HG03135 (cell line): ENCODE measurements around the gene NCAPD2.
"Not testable (repeated sequence)": the region's sequence is repeated elsewhere in the genome, so short reads cannot be mapped to it uniquely, and the experiment has no call there.

Experiments used
- ATAC-seq: cut with Tn5 transposase; IDR thresholded peaks from one replicate; pipeline ENCODE4 v1.9.1; 2021; ENCODE audit warnings: mild to moderate bottlenecking, moderate library complexity; ENCODE audit not compliant: unreplicated experiment

The NCAPD2 gene

DNA sequence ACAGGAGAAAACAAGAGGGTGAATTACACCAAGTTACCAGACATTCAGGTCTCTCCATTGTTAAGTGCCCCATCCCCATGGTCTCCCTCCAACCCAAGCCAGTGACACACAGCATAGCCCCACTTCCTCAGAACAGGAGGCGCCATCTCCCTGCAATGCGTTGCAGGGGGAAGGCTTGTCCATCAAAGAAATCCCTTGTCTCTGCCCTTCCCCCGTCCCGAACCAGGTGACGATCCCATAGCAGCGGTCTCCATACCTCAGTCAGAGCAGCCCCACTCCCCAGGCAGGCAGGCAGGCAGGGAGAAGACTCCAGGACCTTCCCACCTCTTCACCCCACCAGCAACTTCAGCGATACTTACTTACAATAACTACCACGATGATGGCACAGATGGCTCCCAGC is 29.4 kb upstream of the NCAPD2 start:
- ATAC-seq: no peak

DNA sequence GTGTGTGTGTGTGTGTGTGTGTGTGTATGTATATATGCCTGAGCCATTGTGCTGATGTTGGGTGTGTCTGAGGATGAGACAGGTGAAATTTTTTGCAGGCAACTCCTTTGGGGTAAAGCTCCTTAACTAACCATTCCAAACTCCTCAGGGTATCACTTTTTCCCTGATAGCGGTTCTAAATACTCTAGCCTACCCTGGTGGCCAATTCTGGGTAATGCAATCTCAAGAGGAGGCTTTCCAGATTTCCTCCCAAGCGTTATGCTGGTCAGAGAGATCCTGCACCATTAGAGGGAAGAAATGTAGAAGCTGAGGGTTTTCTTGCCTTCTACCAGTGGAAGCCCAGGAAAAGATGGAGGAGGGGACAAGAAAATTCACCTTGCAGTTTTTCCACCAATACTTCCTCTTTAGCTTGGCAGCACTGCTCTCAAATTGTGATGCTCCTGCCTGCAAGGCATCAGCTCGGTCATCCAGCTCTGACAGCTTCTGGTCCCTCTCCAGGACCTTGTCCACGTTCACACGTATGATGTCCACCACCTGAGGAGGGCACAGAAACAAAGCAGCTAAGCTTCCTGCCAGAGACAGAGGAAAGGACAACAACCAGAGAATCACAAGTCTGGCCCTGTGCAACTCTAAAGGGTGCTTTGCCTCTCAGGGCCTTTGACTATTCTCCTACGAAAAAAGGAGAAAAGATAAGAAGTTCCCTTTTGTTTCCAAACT is 28.3 kb upstream of the NCAPD2 start:
- no peak for ATAC-seq

GRCh38 chr12:6466184-6466573 is 27.7 kb upstream of the NCAPD2 start:
- no peak for ATAC-seq

DNA sequence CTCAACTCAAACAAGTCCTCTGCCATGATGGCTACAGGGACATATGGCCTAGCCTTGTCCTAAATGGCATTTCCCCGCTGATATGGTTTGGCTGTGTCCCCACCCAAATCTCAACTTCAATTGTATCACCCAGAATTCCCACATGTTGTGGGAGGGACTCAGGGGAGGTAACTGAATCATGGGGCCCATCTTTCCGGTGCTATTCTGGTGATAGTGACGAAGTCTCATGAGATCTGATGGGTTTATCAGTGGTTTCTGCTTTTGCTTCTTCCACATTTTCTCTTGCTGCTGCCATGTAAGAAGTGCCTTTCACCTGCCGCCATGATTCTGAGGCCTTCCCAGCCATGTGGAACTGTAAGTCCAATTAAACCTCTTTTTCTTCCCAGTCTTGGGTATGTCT is 27.2 kb upstream of the NCAPD2 start:
- not testable (repeated sequence) for ATAC-seq

DNA sequence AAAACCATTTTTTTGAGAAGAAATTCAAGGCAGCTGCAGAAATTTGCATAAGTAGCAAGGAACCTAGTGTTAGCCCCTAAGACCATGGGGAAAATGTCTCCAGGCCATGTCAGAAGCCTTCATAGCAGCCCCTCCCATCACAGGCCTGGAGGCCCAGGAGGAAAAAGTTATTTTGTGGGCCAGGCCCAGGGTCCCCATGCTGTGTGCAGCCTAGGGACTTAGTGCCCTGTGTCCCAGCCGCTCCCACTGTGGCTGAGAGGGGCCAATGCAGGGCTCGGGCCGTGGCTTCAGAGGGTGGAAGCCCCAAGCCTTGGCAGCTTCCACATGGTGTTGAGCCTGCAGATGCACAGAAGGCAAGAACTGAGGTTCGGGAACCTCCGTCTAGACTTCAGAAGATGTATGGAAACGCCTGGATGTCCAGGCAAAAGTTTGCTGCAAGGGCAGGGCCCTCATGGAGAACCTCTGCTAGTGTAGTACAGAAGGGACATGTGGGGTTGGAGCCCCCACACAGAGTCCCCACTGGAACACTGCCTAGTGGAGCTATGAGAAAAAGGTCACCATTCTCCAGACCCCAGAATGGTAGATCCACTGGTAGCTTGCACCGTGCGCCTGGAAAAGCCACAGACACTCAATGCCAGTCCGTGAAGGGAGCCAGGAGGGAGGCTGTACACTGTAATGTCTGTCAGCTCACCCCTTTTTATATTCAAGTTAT is 26.2 kb upstream of the NCAPD2 start:
- not testable (repeated sequence) for ATAC-seq

DNA sequence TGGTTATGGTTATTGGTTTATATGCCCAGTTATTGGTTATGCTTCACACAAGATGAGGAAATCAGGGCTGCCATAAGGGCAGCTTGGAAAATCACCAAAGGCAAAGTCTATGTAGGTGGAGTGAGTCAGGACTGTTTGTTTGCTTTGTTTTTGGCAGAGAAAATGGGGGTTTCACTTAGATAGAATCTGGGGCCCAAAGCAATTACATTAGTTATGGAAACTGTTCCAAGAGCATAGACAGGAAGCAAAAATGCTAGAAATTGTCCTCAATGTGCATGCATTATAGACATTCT is 25.7 kb upstream of the NCAPD2 start:
- ATAC-seq: no peak

DNA sequence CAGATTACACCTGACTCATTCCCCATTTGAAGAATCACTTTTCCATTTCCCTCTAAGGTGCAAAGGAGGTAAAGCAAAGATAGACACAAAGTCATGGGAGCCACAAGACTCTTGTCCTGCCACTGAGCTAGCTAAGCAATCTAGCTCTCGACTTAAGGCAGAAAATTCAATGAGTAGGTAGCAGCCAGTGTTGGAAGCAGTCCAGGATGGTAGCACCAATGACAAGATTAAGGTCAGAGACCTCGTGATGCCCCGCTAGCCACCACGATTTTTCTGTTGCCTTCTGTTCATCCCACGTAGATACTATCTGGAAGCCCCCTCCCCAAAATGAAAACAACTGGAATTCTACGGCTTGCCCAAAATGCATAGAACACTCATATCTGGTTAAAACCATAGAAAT is 24.8 kb upstream of the NCAPD2 start:
- no peak for ATAC-seq

DNA sequence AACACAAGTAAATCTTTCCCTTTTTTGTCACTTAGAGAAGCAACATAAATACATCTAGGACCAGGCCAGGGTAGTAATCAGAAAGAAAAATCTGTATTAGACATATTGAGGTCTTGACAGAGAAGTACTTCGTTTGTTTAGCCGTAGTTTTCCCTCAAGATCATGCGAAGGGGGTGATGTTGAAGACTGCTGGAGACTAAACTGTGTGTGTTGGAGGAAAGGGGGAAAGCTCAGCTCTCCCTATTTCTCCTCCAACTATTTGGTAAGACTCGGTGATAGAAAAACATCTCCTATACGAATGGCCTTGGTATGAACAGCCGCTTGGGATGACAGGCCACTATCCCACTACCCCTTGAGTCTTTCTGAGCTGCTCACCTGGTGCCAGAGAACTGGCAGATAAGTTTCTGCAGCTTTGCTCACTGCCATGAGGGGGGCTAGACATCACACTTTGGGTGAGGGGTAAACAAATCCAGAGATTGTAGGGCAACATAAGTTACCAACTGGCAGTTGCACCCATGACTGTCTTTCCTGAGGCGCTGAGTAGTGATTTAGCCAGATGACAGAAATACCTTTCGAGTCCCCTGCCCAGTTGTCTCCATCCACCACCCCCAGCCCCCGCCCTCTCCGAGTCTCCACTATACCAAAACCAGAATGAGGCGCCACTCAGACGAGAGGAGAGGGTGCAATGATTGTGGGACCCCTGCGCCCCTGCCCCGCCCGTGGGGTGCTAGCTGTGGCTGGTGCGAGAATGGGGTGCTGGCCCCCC is 24.1 kb upstream of the NCAPD2 start:
- ATAC-seq: no peak

DNA sequence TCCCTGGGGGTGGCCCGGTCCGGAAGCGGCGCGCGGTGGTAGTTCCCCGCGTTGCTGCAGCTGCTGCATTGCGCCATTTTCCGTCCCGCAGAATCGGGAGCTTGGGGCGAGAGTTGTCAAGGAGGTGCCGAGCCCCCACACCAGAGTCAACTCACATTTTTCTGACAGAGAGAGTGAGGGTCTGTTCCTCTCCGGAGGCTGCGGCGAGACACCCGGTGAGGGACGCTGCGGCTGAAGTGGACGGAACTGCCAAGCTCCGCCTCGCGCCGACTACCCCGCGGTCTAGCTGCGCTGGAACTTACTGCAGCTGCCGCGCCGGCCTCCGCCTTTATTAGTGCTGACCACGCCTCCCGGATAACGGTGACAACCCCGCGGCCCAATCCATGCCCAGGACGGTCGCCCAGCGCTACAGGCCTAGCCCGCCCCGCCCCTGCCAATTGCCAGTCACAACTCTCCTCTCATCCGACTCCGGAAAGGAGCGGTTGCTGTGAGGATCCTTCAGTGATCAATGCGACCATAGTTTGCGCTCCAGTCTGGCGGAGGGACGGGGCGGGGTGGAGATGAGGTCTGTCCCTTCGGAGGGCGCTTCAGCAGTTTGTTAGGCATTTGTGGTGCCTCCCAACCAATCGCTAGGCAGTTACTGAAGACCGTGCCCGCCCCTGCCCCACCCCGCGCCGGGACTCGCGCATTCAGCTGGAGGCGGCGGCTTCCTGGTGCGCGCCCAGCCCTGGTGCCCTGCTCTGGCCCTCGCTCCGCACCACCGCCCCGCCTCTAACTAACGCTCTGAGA is 23.3 kb upstream of the NCAPD2 start, which contains the start of gene VAMP1:
VAMP1 (minus strand) TSS at position 303 of the 789 bp plus-strand sequence; CDS start at position 157, 146 bp downstream.
- ATAC-seq: peak; percentile 91

DNA sequence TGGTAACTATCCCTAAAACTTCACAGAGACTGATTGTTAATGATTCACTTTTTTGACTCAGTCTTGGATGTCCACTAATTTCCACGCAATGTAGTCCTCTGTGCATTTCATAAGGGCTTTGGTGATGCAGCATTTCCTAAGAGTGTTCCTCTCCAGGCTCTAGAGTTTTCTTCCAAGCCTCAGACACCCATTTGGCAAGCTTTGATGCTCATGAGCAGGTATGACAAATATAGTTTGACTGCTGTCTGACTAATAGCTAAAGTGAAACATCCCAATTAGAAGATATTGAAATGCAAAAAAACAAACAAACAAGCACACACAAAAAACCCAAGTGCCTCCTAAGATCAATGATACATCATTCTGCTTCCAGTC is 21.9 kb upstream of the NCAPD2 start:
- no peak for ATAC-seq

DNA sequence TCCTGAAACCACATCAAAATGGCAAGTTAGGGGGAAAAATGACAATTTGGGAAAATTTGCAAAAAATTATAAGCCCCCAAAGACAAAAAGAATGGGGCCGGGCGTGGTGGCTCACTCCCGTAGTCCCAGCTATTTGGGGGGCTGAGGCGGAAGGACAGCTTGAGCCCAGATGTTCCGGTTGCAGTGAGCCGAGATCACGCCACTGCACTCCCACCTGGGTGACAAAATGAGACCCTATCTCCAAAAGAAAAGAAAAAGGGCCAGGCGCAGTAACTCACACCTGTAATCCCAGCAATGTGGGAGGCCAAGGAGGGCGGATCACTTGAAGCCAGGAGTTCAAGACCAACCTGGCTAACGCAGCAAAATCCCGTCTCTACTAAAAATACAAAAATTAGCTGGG is 21.4 kb upstream of the NCAPD2 start:
- ATAC-seq: no peak

DNA sequence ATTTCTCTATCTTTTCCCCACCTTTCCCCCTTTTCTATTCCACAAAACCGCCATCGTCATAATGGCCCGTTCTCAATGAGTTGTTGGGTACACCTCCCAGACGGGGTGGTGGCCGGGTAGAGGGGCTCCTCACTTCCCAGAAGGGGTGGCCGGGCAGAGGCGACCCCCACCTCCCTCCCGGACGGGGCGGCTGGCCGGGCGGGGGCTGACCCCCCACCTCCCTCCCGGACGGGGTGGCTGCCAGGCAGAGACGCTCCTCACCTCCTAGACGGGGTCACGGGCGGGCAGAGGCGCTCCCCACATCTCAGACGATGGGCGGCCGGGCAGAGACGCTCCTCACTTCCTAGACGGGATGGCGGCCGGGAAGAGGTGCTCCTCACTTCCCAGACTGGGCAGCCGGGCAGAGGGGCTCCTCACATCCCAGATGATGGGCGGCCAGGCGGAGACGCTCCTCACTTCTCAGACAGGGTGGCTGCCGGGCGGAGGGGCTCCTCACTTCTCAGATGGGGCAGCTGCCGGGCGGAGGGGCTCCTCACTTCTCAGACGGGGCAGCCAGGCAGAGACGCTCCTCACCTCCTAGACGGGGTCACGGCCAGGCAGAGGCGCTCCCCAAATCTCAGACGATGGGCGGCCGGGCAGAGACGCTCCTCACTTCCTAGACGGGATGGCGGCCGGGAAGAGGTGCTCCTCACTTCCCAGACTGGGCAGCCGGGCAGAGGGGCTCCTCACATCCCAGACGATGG is 18.5 kb upstream of the NCAPD2 start:
- ATAC-seq: not testable (repeated sequence)

GRCh38 chr12:6476489-6476888 is 17.4 kb upstream of the NCAPD2 start:
- ATAC-seq: no peak

DNA sequence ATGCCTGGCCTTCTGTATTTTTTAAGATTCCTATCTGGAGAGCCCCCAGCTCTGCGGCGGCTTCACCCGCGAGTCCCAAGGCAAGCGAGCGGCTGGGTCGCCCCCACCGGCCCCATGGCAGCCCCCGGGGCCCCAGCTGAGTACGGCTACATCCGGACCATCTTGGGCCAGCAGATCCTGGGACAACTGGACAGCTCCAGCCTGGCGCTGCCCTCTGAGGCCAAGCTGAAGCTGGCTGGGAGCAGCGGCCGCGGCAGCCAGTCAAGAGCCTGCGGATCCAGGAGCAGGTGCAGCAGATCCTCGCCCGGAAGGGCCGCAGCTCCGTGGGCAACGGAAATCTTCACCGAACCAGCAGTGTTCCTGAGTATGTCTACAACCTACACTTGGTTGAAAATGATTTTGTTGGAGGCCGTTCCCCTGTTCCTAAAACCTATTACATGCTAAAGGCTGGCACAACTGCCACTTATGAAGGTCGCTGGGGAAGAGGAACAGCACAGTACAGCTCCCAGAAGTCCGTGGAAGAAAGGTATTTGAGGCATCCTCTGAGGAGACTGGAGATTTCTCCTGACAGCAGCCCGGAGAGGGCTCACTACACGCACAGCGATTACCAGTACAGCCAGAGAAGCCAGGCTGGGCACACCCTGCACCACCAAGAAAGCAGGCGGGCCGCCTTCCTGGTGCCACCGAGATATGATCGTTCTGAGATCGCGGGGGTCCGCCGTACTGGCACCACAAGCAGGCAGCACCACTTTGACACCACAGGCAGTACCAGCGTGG is 16.1 kb upstream of the NCAPD2 start:
- ATAC-seq: not testable (repeated sequence)

GRCh38 chr12:6478416-6478815 is 15.5 kb upstream of the NCAPD2 start:
- ATAC-seq: no peak

- ATAC-seq: no peak
These were observed 5.7 kb upstream of the NCAPD2 start for GRCh38 chr12:6488240-6488639.

- no peak for ATAC-seq
These were observed 4.5 kb upstream of the NCAPD2 start for GRCh38 chr12:6489449-6489848.

DNA sequence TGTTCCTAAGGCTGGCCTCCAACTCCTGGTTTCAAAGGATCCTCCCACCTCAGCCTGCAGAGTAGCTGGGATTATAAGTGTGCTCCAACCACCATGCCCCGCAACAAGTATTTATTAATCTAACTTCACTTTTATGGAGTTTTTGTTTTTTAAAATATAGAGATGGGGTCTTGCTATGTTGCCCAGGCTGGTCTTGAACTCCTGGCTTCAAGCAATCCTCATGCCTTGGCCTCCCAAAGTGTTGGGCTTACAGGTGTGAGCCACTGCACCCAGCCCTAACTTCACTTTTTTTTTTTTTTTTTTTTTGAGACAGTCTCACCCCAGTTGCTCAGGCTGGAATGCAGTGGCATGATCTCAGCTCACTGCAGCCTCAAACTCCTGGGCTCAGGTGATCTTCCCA is 3.2 kb upstream of the NCAPD2 start:
- not testable (repeated sequence) for ATAC-seq

GRCh38 chr12:6492838-6493496 is 935 bp upstream of the NCAPD2 start, which contains the start of gene MRPL51:
TSS of gene MRPL51 (minus strand) at chr12:6493262. CDS start at chr12:6493136, 126 bp downstream.
- ATAC-seq: peak; percentile 59
